ENCODE measurements around the gene IGF2BP3. TPM values are rescaled to one million over a fixed set of nuclear protein-coding genes. Genes with fewer than 3 reads are reported as not detected.

The IGF2BP3 gene
- total and polyA plus RNA-seq, 2 donors (not counting 3 experiments of a cell fraction or from before 2014, with no cell fraction given): 41.2 to 111 TPM

DNA sequence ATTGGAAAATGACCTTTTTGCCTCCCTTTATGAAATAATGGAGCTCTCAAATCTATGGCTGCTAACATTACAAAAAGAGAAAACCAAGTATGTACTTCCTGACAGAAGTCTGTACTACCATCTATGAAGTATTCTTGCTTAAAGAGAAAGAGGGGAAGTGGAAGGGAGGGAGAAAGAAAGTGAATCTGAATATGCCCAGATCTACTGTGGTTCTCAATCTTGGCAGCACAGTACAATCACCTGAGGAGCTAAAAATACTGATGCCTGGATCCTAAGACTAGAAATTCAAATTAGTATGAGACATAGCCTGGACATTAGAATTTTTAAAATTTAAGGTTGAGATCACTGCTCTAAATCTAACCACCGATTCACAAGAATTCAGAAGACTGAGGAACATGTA lies 85.2 kb downstream of the IGF2BP3 start:
- Histone ChIP-seq H3K27ac (ENCODE audit: insufficient read depth, low read depth, low read length) (no peak overlapping the region), H3K27me3 (ENCODE audit: control insufficient read depth in 2 of 2, insufficient read depth in 2 of 2, low read length in 2 of 2) (no peaks in the 10 kb centered on the region), H3K9me3 (replicated peaks; ENCODE audit: control insufficient read depth, insufficient read depth, low read length) (no peaks in the 10 kb centered on the region), H3K9ac (replicated peaks; ENCODE audit: extremely low read depth, insufficient read depth, low read length) (no peak overlapping the region), H2AFZ (ENCODE audit: low read depth, low read length) (no peak overlapping the region), H3K36me3 (ENCODE audit: control insufficient read depth in 2 of 2, extremely low read depth in 1 of 2, insufficient read depth in 2 of 2, low read length in 2 of 2) (no peaks in the 10 kb centered on the region), H4K20me1 (replicated peaks; ENCODE audit: control insufficient read depth, extremely low read depth, insufficient read depth, low read length) (no peaks in the 10 kb centered on the region), H3K4me1 (ENCODE audit: control insufficient read depth, extremely low read depth, insufficient read depth, low read length) (peaks cover 16% of the 10 kb centered on the region), H3K9me1 (replicated peaks; ENCODE audit: control insufficient read depth, extremely low read depth, insufficient read depth, low read length) (no peaks in the 10 kb centered on the region), H3K4me3 (replicated peaks in 1 of 3; ENCODE audit: insufficient read depth in 1 of 3, low read depth in 1 of 3, low read length in 3 of 3) (no peak overlapping the region), H3K4me2 (ENCODE audit: insufficient read depth, low read length) (no peak overlapping the region), H3K79me2 (ENCODE audit: control insufficient read depth, insufficient read depth, low read length) (peaks cover 69% of the 10 kb centered on the region)
- POLR2A ChIA-PET: no interaction called here
- intact Hi-C loops (cut with micrococcal nuclease): no loop called here
- no peak for FAIRE-seq
- TF ChIP-seq MYC (IDR thresholded peaks at IDR 0.05; ENCODE audit: low read depth, low read length) (no peak), POLR2A (IDR thresholded peaks at IDR 0.05; ENCODE audit: low read depth, low read length) (no peak), EZH2 (IDR thresholded peaks at IDR 0.05; ENCODE audit: borderline replicate concordance, low read depth, low read length, severe bottlenecking) (no peak), GATA2 (IDR thresholded peaks at IDR 0.05; ENCODE audit: insufficient read depth, insufficient read length, low read depth, low read length) (no peak), JUN (IDR thresholded peaks at IDR 0.05; ENCODE audit: borderline replicate concordance, insufficient read depth, insufficient read length, low read depth) (no peak), POLR2AphosphoS5 (IDR thresholded peaks at IDR 0.05; ENCODE audit: insufficient read depth, low read depth, low read length) (no peak), CTCF (IDR thresholded peaks at IDR 0.05; ENCODE audit: extremely low read depth in 1 of 2, insufficient read depth in 1 of 2, low read depth in 1 of 2, low read length in 2 of 2) (no peak), FOS (IDR thresholded peaks at IDR 0.05; ENCODE audit: borderline replicate concordance, insufficient read depth, low read length) (no peak)
- TF ChIP-seq, protein P1, sequence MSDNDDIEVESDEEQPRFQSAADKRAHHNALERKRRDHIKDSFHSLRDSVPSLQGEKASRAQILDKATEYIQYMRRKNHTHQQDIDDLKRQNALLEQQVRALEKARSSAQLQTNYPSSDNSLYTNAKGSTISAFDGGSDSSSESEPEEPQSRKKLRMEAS (IDR thresholded peaks at IDR 0.05; ENCODE audit: insufficient read depth, insufficient read length): no peak
- dilution Hi-C loops (cut with MboI; ENCODE audit: extremely low pct_ligation_motif_present, low sequenced_read_pairs): no loop called here
- CTCF ChIA-PET: interaction anchor here (1.3 kb wide), 1 partner anchor 21 kb away, joined by 3 read pairs; no protein-coding TSS in a partner anchor
- BruUV-seq (replicated peaks): no TSS peak
- no peak for DNase-seq (ENCODE audit: low read depth, low spot score)

All from endothelial cell of umbilical vein (primary cell).